ENCODE data around the gene FAM124A. TPM values are rescaled to one million over a fixed set of nuclear protein-coding genes. Genes with fewer than 3 reads are reported as not detected.

The FAM124A gene
- total and polyA plus RNA-seq, 3 experiments from 2014 or later, result 0.13 TPM; not detected in 2

DNA sequence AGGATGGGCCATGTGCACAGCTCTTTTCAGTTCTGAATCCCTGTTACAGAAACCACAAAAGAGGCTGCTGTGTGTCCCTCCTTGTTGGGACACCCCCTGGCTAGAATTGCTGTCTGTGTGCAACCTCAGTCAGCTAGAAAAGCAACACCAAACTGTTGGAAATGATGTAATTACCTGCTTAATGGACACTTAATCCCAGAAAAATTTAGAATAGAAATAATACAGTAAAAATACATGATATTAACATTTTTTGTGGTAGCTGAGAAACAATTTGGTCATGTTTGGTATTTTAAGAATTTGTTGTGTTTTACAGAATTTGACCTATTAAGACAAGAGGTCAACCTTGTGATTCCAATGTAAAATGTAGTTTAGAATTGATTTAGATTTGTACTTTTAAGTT, 46.8 kb downstream of the FAM124A start:
- no peaks in the 10 kb centered on the region for H3K9me3 Mint-ChIP-seq
- H3K27ac Mint-ChIP-seq, result no peak overlapping the region
- Histone ChIP-seq H3K36me3 (ENCODE audit: insufficient read depth, low read length) (no peaks in the 10 kb centered on the region), H3K4me3 (ENCODE audit: low read length) (no peak overlapping the region), H3K4me1 (ENCODE audit: insufficient read depth, low read length) (no peaks in the 10 kb centered on the region), H3K27ac (ENCODE audit: low read depth, low read length) (no peak overlapping the region), H3K27me3 (ENCODE audit: insufficient read depth, low read length, poor library complexity, severe bottlenecking) (no peaks in the 10 kb centered on the region), H3K9me3 (ENCODE audit: low read length) (no peaks in the 10 kb centered on the region)
- no peaks in the 10 kb centered on the region for H3K4me1 Mint-ChIP-seq
- DNase-seq, result no peak
- ChIA-PET POLR2A (no interaction called here), CTCF (no interaction called here)
- H3K4me3 Mint-ChIP-seq, result no peak overlapping the region
- H3K36me3 Mint-ChIP-seq, result no peaks in the 10 kb centered on the region
- peaks cover 10 to 11% of the 10 kb centered on the region in 2 donors for H3K27me3 Mint-ChIP-seq

DNA sequence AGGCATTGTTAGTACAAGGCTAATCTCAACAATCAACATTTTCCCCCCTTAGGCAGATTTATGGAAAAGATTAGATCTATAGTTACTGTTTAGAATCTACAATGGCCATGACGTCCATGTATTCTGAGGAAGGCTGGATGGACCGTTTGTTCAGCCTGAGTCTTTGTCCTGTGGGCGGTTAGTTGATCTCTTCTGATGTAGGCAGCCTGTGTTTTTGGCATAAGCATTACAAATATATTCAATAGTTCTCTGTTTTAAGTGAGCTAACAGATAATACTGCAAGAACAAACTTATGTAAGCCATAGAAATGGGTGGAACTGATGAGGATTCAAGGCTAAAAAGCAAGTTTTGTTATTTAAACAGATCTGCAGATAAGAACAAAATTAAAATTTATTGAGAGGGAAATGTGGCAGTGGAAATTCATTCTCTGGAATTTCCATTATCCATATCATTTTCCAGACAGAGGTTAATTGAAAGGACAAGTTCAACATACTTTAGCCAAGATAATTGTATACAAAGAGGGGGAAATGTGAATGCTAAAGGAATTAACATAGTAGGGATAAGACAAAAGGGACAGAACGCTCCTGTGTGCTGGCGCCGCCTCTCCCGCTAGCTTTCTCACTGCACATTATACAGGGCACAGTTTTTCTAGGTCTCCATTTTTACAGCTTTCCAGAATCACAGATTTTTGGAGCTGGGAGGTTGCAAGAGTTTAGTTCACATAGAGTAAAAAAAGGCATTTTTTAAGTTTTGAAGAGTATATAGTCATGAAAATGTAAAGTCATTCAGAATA, 48.6 kb downstream of the FAM124A start:
- Histone ChIP-seq H3K36me3 (ENCODE audit: insufficient read depth, low read length) (no peaks in the 10 kb centered on the region), H3K4me1 (ENCODE audit: insufficient read depth, low read length) (no peaks in the 10 kb centered on the region), H3K27me3 (ENCODE audit: insufficient read depth, low read length, poor library complexity, severe bottlenecking) (no peaks in the 10 kb centered on the region), H3K27ac (ENCODE audit: low read depth, low read length) (no peak overlapping the region), H3K9me3 (ENCODE audit: low read length) (no peaks in the 10 kb centered on the region), H3K4me3 (ENCODE audit: low read length) (no peak overlapping the region)
- Mint-ChIP-seq H3K27me3 (peaks cover 13 to 16% of the 10 kb centered on the region in 2 donors), H3K27ac (no peak overlapping the region), H3K9me3 (no peaks in the 10 kb centered on the region), H3K4me1 (no peaks in the 10 kb centered on the region), H3K36me3 (no peaks in the 10 kb centered on the region), H3K4me3 (no peak overlapping the region)
- POLR2A ChIA-PET, result no interaction called here
- CTCF ChIA-PET, result interaction anchor here (1.9 kb wide), 1 partner anchor 16 kb away, joined by 10 read pairs; no protein-coding TSS in a partner anchor
- no peak for DNase-seq

DNA sequence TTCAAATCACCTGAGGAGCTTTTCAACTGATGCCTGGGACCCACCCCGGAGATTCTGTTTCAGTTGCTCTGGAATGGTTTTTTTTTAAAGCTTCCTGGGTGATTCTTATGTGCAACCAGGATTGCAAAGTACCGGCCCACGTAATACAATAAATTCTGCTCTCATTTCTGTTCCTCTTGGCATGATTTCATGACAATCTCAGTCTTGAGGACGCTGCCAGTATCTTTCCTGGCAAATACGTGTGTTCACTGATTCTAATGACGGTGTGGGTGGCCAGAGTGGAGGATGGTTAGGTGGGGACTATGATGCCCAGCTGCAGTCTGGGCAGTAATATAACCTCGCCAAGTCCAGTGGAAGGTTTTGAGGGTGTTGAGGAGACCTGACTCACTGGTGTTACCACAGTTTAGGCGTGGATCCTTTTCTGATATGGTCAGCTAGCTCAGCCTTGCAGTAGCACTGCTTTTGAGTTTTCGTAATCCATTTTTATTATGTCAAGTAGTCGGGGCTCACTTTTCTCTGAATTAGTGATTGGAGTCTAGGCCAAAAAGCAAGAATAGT, 49.4 kb downstream of the FAM124A start:
- H3K27ac ChIP-seq (ENCODE audit: low read depth, low read length), result no peak overlapping the region
- H3K4me1 ChIP-seq (ENCODE audit: insufficient read depth, low read length), result no peaks in the 10 kb centered on the region
- no peaks in the 10 kb centered on the region for H3K36me3 ChIP-seq (ENCODE audit: insufficient read depth, low read length)
- no peaks in the 10 kb centered on the region for H3K36me3 Mint-ChIP-seq
- no peak overlapping the region for H3K4me3 Mint-ChIP-seq
- ChIA-PET POLR2A (interaction anchor here (0.5 kb wide), 1 partner anchor 13 kb away, joined by 3 read pairs; no protein-coding TSS in a partner anchor), CTCF (interaction anchor here (1.9 kb wide), 1 partner anchor 15 kb away, joined by 10 read pairs; no protein-coding TSS in a partner anchor)
- no peaks in the 10 kb centered on the region for H3K9me3 ChIP-seq (ENCODE audit: low read length)
- peak overlapping the region in 1 of 8 donors; percentile 71 for H3K27ac Mint-ChIP-seq
- no peaks in the 10 kb centered on the region for H3K4me1 Mint-ChIP-seq
- H3K9me3 Mint-ChIP-seq, result no peaks in the 10 kb centered on the region
- no peak overlapping the region for H3K4me3 ChIP-seq (ENCODE audit: low read length)
- H3K27me3 ChIP-seq (ENCODE audit: insufficient read depth, low read length, poor library complexity, severe bottlenecking), result no peaks in the 10 kb centered on the region
- H3K27me3 Mint-ChIP-seq, result peaks cover 13 to 16% of the 10 kb centered on the region in 2 donors
- DNase-seq, result no peak

DNA sequence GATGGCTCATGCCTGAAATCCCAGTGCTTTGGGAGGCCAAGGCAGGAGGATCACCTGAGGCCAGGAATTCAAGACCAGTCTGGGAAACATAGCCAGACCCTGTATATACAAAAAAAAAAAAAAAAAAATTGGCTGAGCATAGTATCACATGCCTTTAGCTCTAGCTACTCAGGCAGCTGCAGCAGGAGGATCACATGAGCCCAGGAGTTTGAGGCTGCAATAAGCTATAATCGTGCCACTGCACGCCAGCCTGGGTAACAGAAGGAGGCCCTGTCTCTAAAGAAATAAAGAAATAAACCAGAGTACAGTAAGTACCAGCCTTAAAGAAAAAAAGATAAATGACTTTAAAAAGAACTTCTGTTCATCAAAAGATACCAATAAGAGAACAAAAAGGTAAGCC, 52.9 kb downstream of the FAM124A start:
- Histone ChIP-seq H3K9me3 (ENCODE audit: low read length) (no peaks in the 10 kb centered on the region), H3K27ac (ENCODE audit: low read depth, low read length) (no peak overlapping the region), H3K4me1 (ENCODE audit: insufficient read depth, low read length) (no peaks in the 10 kb centered on the region), H3K4me3 (ENCODE audit: low read length) (no peak overlapping the region), H3K36me3 (ENCODE audit: insufficient read depth, low read length) (no peaks in the 10 kb centered on the region), H3K27me3 (ENCODE audit: insufficient read depth, low read length, poor library complexity, severe bottlenecking) (no peaks in the 10 kb centered on the region)
- ChIA-PET POLR2A (no interaction called here), CTCF (no interaction called here)
- H3K4me3 Mint-ChIP-seq, result no peak overlapping the region
- no peaks in the 10 kb centered on the region for H3K4me1 Mint-ChIP-seq
- peaks cover 14 to 17% of the 10 kb centered on the region in 2 donors for H3K27me3 Mint-ChIP-seq
- H3K9me3 Mint-ChIP-seq, result no peaks in the 10 kb centered on the region
- H3K27ac Mint-ChIP-seq, result no peak overlapping the region
- no peak for DNase-seq
- no peaks in the 10 kb centered on the region for H3K36me3 Mint-ChIP-seq

DNA sequence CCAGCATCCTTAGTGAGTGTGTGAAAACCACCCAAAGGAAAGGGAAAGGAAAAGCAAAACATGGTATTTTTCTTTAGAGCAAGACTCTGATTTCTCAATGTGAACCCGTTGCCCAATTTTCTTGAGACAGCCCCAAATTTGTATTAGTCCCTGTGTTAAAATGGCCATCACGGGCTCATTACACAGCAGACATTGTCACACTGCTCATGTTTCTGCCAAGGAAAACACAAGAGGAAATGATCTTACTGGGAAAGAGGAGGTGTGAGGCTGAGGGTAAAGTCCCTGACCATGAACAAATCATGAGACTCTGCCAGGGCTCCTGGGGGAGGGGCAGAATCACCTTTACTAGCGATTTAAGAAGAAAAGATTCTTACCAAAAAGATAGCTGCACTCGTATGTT, 54.4 kb downstream of the FAM124A start:
- Mint-ChIP-seq H3K4me3 (no peak overlapping the region), H3K9me3 (no peaks in the 10 kb centered on the region), H3K27ac (no peak overlapping the region), H3K36me3 (no peaks in the 10 kb centered on the region), H3K27me3 (peaks cover 14 to 15% of the 10 kb centered on the region in 2 donors), H3K4me1 (no peaks in the 10 kb centered on the region)
- H3K27ac ChIP-seq (ENCODE audit: low read depth, low read length), result no peak overlapping the region
- no peaks in the 10 kb centered on the region for H3K36me3 ChIP-seq (ENCODE audit: insufficient read depth, low read length)
- H3K4me1 ChIP-seq (ENCODE audit: insufficient read depth, low read length), result no peaks in the 10 kb centered on the region
- DNase-seq, result no peak
- no peak overlapping the region for H3K4me3 ChIP-seq (ENCODE audit: low read length)
- no peaks in the 10 kb centered on the region for H3K9me3 ChIP-seq (ENCODE audit: low read length)
- POLR2A ChIA-PET, result no interaction called here
- CTCF ChIA-PET, result interaction anchor here (1.9 kb wide), 1 partner anchor 10 kb away, joined by 7 read pairs; no protein-coding TSS in a partner anchor
- no peaks in the 10 kb centered on the region for H3K27me3 ChIP-seq (ENCODE audit: insufficient read depth, low read length, poor library complexity, severe bottlenecking)

DNA sequence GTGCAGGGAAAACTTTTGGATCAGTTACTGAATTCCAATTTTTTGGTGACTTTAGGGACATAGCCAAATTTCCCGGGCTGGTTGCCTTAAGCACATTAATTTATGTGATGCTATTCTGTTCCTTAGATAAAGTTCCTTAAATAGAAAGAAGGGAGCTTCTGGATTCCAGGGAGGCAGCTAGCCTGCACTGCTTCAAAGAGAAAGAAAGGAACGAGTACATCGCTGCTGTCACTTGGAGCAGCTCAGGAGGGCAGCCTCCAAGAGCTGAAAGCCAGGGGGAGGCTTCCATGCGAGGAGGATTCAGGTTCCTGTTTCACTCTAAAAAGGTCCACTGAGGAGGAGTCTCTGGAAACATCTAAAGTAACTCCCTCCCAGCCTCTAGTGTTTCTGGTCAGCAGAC, 55.7 kb downstream of the FAM124A start:
- H3K36me3 ChIP-seq (ENCODE audit: insufficient read depth, low read length), result no peaks in the 10 kb centered on the region
- Mint-ChIP-seq H3K27me3 (peaks cover 11 to 13% of the 10 kb centered on the region in 2 donors), H3K9me3 (no peaks in the 10 kb centered on the region), H3K4me3 (no peak overlapping the region), H3K4me1 (no peaks in the 10 kb centered on the region), H3K36me3 (no peaks in the 10 kb centered on the region), H3K27ac (no peak overlapping the region)
- ChIA-PET POLR2A (no interaction called here), CTCF (no interaction called here)
- H3K9me3 ChIP-seq (ENCODE audit: low read length), result no peaks in the 10 kb centered on the region
- H3K27ac ChIP-seq (ENCODE audit: low read depth, low read length), result no peak overlapping the region
- H3K27me3 ChIP-seq (ENCODE audit: insufficient read depth, low read length, poor library complexity, severe bottlenecking), result no peaks in the 10 kb centered on the region
- no peaks in the 10 kb centered on the region for H3K4me1 ChIP-seq (ENCODE audit: insufficient read depth, low read length)
- no peak for DNase-seq
- H3K4me3 ChIP-seq (ENCODE audit: low read length), result no peak overlapping the region

DNA sequence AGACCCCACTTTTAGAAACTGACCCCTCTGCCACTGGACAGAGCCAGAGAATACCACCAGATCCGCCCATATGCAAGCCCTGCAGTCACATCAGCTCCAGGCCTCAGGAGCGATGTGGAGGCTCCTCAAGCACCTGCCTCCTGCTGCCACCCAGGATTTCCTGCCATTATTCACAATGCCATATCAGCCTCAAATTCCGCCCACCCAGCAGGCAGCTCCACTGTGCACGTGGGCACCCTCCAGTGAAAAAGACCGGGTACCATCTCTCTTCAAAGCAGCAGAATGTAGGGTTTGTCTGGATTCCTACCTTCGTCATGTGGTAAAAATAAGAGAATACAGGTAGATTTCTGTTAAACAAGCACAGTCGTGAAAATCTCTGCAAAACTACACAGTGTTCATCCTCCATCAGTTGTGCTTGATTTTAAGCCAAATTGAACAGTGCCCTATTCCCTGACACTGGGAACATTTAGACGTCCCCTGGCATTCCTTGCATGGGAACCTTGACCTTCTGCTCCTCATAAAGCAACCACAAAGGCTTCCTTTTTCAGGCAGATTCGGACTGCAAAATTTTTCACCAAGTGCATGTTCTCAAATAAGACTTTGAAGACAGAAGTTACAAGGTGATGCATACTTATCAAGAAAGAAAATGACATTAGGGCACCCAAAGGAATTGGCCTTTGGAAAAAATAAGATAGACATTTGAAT, 56.4 kb downstream of the FAM124A start:
- no peaks in the 10 kb centered on the region for H3K36me3 ChIP-seq (ENCODE audit: insufficient read depth, low read length)
- no peaks in the 10 kb centered on the region for H3K36me3 Mint-ChIP-seq
- peaks cover 11 to 14% of the 10 kb centered on the region in 2 donors for H3K27me3 Mint-ChIP-seq
- no peak overlapping the region for H3K27ac Mint-ChIP-seq
- ChIA-PET POLR2A (no interaction called here), CTCF (no interaction called here)
- H3K4me1 ChIP-seq (ENCODE audit: insufficient read depth, low read length), result no peaks in the 10 kb centered on the region
- no peak for DNase-seq
- no peaks in the 10 kb centered on the region for H3K27me3 ChIP-seq (ENCODE audit: insufficient read depth, low read length, poor library complexity, severe bottlenecking)
- no peak overlapping the region for H3K27ac ChIP-seq (ENCODE audit: low read depth, low read length)
- H3K9me3 Mint-ChIP-seq, result no peaks in the 10 kb centered on the region
- H3K4me3 ChIP-seq (ENCODE audit: low read length), result no peak overlapping the region
- no peak overlapping the region for H3K4me3 Mint-ChIP-seq
- H3K9me3 ChIP-seq (ENCODE audit: low read length), result no peaks in the 10 kb centered on the region
- H3K4me1 Mint-ChIP-seq, result no peaks in the 10 kb centered on the region

DNA sequence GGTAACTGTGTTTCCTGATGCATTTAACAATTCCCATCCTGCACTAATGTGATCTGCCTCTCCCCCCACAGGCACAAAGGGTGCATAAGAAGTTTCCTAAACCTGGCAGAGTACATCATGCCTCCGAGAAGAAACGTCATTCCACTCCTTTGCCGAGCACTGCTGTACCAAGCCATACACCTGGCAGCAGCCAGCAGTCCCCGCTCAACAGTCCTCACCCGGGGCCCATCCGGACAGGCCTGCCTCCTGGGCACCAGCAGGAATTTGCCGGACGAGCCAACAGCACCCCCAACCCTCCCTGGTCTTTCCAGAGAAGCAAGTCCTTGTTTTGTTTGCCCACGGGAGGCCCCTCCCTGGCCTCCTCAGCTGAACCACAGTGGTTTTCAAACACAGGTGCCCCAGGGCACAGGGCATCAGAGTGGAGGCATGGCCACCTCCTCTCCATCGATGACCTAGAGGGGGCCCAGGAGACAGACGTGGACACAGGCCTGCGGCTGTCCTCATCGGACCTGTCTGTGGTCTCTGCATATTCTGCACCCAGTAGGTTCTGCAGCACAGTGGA, 58.3 kb downstream of the FAM124A start:
- Histone ChIP-seq H3K27me3 (ENCODE audit: insufficient read depth, low read length, poor library complexity, severe bottlenecking) (no peaks in the 10 kb centered on the region), H3K4me1 (ENCODE audit: insufficient read depth, low read length) (no peaks in the 10 kb centered on the region), H3K9me3 (ENCODE audit: low read length) (no peaks in the 10 kb centered on the region), H3K36me3 (ENCODE audit: insufficient read depth, low read length) (no peaks in the 10 kb centered on the region), H3K27ac (ENCODE audit: low read depth, low read length) (no peak overlapping the region), H3K4me3 (ENCODE audit: low read length) (no peak overlapping the region)
- Mint-ChIP-seq H3K27me3 (peaks cover 7 to 16% of the 10 kb centered on the region in 2 donors), H3K4me1 (no peaks in the 10 kb centered on the region), H3K27ac (no peak overlapping the region), H3K4me3 (no peak overlapping the region), H3K36me3 (no peaks in the 10 kb centered on the region), H3K9me3 (no peaks in the 10 kb centered on the region)
- ChIA-PET POLR2A (no interaction called here), CTCF (no interaction called here)
- no peak for DNase-seq

Measured in CD8-positive, alpha-beta memory T cell (primary cell).